Mesenchymal stem cell (in vitro differentiated cells and primary cell): Measurements from ENCODE around the gene CYSRT1.
"Not testable (repeated sequence)": the region's sequence is repeated elsewhere in the genome, so short reads cannot be mapped to it uniquely, and the experiment has no call there.

Experiments
- DNase-seq: peaks from one replicate; pipeline ENCODE4 v3.0.0-alpha.2; 2013
- H2AFZ ChIP-seq: one replicate; pipeline ENCODE4 v1.6.1; 2013; ENCODE audit warnings: low read depth, mild to moderate bottlenecking, control low read depth, inconsistent platforms, low read length, moderate library complexity
- H2AK5ac ChIP-seq: 2 replicates; pipeline ENCODE4 v1.6.1; 2013; ENCODE audit warnings: low read length, moderate library complexity, mild to moderate bottlenecking, inconsistent platforms; ENCODE audit not compliant: severe bottlenecking
- H2BK120ac ChIP-seq: one replicate; pipeline ENCODE4 v1.6.1; 2013; ENCODE audit warnings: low read depth, mild to moderate bottlenecking, inconsistent platforms, low read length, moderate library complexity
- H2BK12ac ChIP-seq, 2 experiments: one replicate each; pipeline ENCODE4 v1.6.1; 2013; ENCODE audit warnings: inconsistent platforms in 2 of 2, low read length in 2 of 2, mild to moderate bottlenecking in 2 of 2, moderate library complexity in 2 of 2, control low read depth in 1 of 2
- H2BK15ac ChIP-seq: one replicate; pipeline ENCODE4 v1.6.1; 2013; ENCODE audit warnings: mild to moderate bottlenecking, low read depth, inconsistent platforms; ENCODE audit not compliant: poor library complexity, severe bottlenecking
- H2BK5ac ChIP-seq: 2 replicates; pipeline ENCODE4 v1.6.1; 2013; ENCODE audit warnings: low read depth, mild to moderate bottlenecking, low read length, control low read depth, inconsistent platforms; ENCODE audit not compliant: poor library complexity, severe bottlenecking
- H3K14ac ChIP-seq, 2 experiments: one replicate each; pipeline ENCODE4 v1.6.1; 2013; ENCODE audit warnings: inconsistent platforms in 2 of 2, low read length in 2 of 2, control low read depth in 1 of 2, mild to moderate bottlenecking in 1 of 2, moderate library complexity in 1 of 2
- H3K18ac ChIP-seq, 2 experiments: one replicate each; pipeline ENCODE4 v1.6.1; 2013; ENCODE audit warnings: inconsistent platforms in 2 of 2, low read length in 2 of 2, control low read depth in 1 of 2, low read depth in 1 of 2, mild to moderate bottlenecking in 1 of 2
- H3K23ac ChIP-seq, 2 experiments: one replicate each; pipeline ENCODE4 v1.6.1; 2013; ENCODE audit warnings: inconsistent platforms in 2 of 2, low read length in 2 of 2, mild to moderate bottlenecking in 2 of 2, moderate library complexity in 2 of 2, control low read depth in 1 of 2
- H3K27ac ChIP-seq: 2 replicates; pipeline ENCODE4 v1.5.1; 2013; ENCODE audit warnings: mild to moderate bottlenecking, moderate library complexity, low read length, control low read depth, inconsistent platforms; ENCODE audit not compliant: poor library complexity, severe bottlenecking
- H3K27me3 ChIP-seq, 2 experiments: 2 replicates each; pipeline versions ENCODE4 v1.6.1 to v1.7.0; 2013; ENCODE audit warnings: low read length in 2 of 2, mild to moderate bottlenecking in 2 of 2, moderate library complexity in 2 of 2, control low read depth in 1 of 2, inconsistent platforms in 1 of 2; ENCODE audit not compliant: control insufficient read depth in 1 of 2, insufficient read depth in 1 of 2
- H3K36me3 ChIP-seq, 2 experiments: 2 replicates each; pipeline versions ENCODE4 v1.6.1 to v1.7.0; 2013; ENCODE audit warnings: low read length in 2 of 2, control low read depth in 1 of 2, inconsistent platforms in 1 of 2, low read depth in 1 of 2, mild to moderate bottlenecking in 1 of 2; ENCODE audit not compliant: insufficient read depth in 2 of 2, control insufficient read depth in 1 of 2
- H3K4ac ChIP-seq, 2 experiments: one replicate each; pipeline ENCODE4 v1.6.1; 2013; ENCODE audit warnings: inconsistent platforms in 2 of 2, low read length in 2 of 2, mild to moderate bottlenecking in 2 of 2, moderate library complexity in 2 of 2, control low read depth in 1 of 2, low read depth in 1 of 2
- H3K4me1 ChIP-seq: 2 replicates; pipeline ENCODE4 v1.6.1; 2013; ENCODE audit warnings: low read depth, low read length, control low read depth; ENCODE audit not compliant: control insufficient read depth, insufficient read depth
- H3K4me2 ChIP-seq: 2 replicates; pipeline ENCODE4 v1.6.1; 2013; ENCODE audit warnings: low read length, mild to moderate bottlenecking, inconsistent platforms; ENCODE audit not compliant: poor library complexity, severe bottlenecking
- H3K4me3 ChIP-seq, 2 experiments: 2 replicates each; pipeline versions ENCODE4 v1.5.1 to v1.7.0; 2013; ENCODE audit warnings: low read length in 2 of 2, mild to moderate bottlenecking in 2 of 2, control low read depth in 1 of 2, low read depth in 1 of 2; ENCODE audit not compliant: insufficient read depth in 1 of 2
- H3K79me1 ChIP-seq: replicated peaks from 2 replicates; pipeline ENCODE4 v1.6.1; 2013; ENCODE audit warnings: mild to moderate bottlenecking, control low read depth, low read length, inconsistent platforms; ENCODE audit not compliant: poor library complexity, severe bottlenecking
- H3K9ac ChIP-seq: 2 replicates; pipeline ENCODE4 v1.7.0; 2013; ENCODE audit warnings: mild to moderate bottlenecking, low read length, moderate library complexity
- H3K9me3 ChIP-seq: 2 replicates; pipeline ENCODE4 v1.7.0; 2013; ENCODE audit warnings: mild to moderate bottlenecking, low read length; ENCODE audit not compliant: control insufficient read depth
- H4K8ac ChIP-seq: one replicate; pipeline ENCODE4 v1.6.1; 2013; ENCODE audit warnings: inconsistent platforms, mild to moderate bottlenecking, low read length, moderate library complexity
- H4K91ac ChIP-seq: one replicate; pipeline ENCODE4 v1.6.1; 2013; ENCODE audit warnings: mild to moderate bottlenecking, low read length, inconsistent platforms
- WGBS: methylation state at CpG from one replicate; pipeline ENCODE4 v1.1.7; 2013; ENCODE audit warnings: mixed read lengths; 5-methylcytosine and 5-hydroxymethylcytosine counted together

Gene CYSRT1

GRCh38 chr9:137243266-137243625 lies 18.3 kb downstream of the CYSRT1 start:
- H3K9ac ChIP-seq, DNase-seq, H3K4me2 ChIP-seq, H2BK12ac ChIP-seq, H4K91ac ChIP-seq, H2BK120ac ChIP-seq, H3K4me3 ChIP-seq, H2AK5ac ChIP-seq, H3K27ac ChIP-seq, H2AFZ ChIP-seq, H2BK15ac ChIP-seq, H3K9me3 ChIP-seq, H3K18ac ChIP-seq, H2BK5ac ChIP-seq, H3K79me1 ChIP-seq, H3K14ac ChIP-seq, H3K4ac ChIP-seq, H4K8ac ChIP-seq, H3K23ac ChIP-seq: not testable (repeated sequence)
- H3K4me1 ChIP-seq, result peaks cover 47% of the 10 kb centered on the region
- H3K27me3 ChIP-seq, result peaks cover 0 to 12% of the 10 kb centered on the region in 2 experiments
- peaks cover 24 to 27% of the 10 kb centered on the region in 2 experiments for H3K36me3 ChIP-seq
- WGBS, result 89% methylated on average over 10 of the region's 18 CpGs

GRCh38 chr9:137243626-137244485 lies 18.9 kb downstream of the CYSRT1 start:
- no peak overlapping the region for H4K8ac ChIP-seq
- H3K18ac ChIP-seq, result peak overlapping the region in 1 of 2 experiments; percentile 64
- no peak overlapping the region for H2AK5ac ChIP-seq
- no peak overlapping the region for H2BK5ac ChIP-seq
- no peak overlapping the region for H3K4ac ChIP-seq
- no peak overlapping the region for H3K4me2 ChIP-seq
- H2AFZ ChIP-seq, result no peak overlapping the region
- H3K27me3 ChIP-seq, result peaks cover 0 to 12% of the 10 kb centered on the region in 2 experiments
- H3K9ac ChIP-seq, result no peak overlapping the region
- H2BK12ac ChIP-seq, result peak overlapping the region in 1 of 2 experiments; percentile 29
- peaks cover 24 to 27% of the 10 kb centered on the region in 2 experiments for H3K36me3 ChIP-seq
- H3K23ac ChIP-seq, result peak overlapping the region in 1 of 2 experiments; percentile 94
- no peaks in the 10 kb centered on the region for H3K9me3 ChIP-seq
- no peak overlapping the region for H2BK120ac ChIP-seq
- H3K4me1 ChIP-seq, result peaks cover 41% of the 10 kb centered on the region
- H3K27ac ChIP-seq, result no peak overlapping the region
- peaks cover 3% of the 10 kb centered on the region for H3K79me1 ChIP-seq
- H3K14ac ChIP-seq, result peak overlapping the region in 1 of 2 experiments; percentile 81
- H4K91ac ChIP-seq, result no peak overlapping the region
- H3K4me3 ChIP-seq, result no peak overlapping the region
- peak; percentile 46 for DNase-seq
- WGBS, result 59% methylated on average over 15 of the region's 15 CpGs
- no peak overlapping the region for H2BK15ac ChIP-seq

- 67% methylated on average over 36 of the region's 36 CpGs for WGBS
- no peak overlapping the region for H3K4me3 ChIP-seq
- H2BK5ac ChIP-seq, result no peak overlapping the region
- no peak overlapping the region for H2BK15ac ChIP-seq
- no peak overlapping the region for H4K8ac ChIP-seq
- H2BK120ac ChIP-seq, result no peak overlapping the region
- H3K18ac ChIP-seq, result no peak overlapping the region
- H3K4me2 ChIP-seq, result no peak overlapping the region
- H3K9ac ChIP-seq, result no peak overlapping the region
- H3K36me3 ChIP-seq, result peaks cover 24 to 27% of the 10 kb centered on the region in 2 experiments
- H3K27me3 ChIP-seq, result peaks cover 0 to 17% of the 10 kb centered on the region in 2 experiments
- peak overlapping the region; percentile 61 for H4K91ac ChIP-seq
- no peak overlapping the region for H2AK5ac ChIP-seq
- no peak overlapping the region for H3K27ac ChIP-seq
- no peak overlapping the region for H3K4ac ChIP-seq
- peaks cover 37% of the 10 kb centered on the region for H3K4me1 ChIP-seq
- H3K14ac ChIP-seq, result no peak overlapping the region
- no peak overlapping the region for H2AFZ ChIP-seq
- no peak overlapping the region for H2BK12ac ChIP-seq
- no peaks in the 10 kb centered on the region for H3K79me1 ChIP-seq
- peak; percentile 53 for DNase-seq
- H3K23ac ChIP-seq, result peak overlapping the region in 1 of 2 experiments; percentile 14
- no peaks in the 10 kb centered on the region for H3K9me3 ChIP-seq
Observed at GRCh38 chr9:137244486-137245449, 19.8 kb downstream of the CYSRT1 start.
